GM23338 (cell line): ENCODE data around the gene PDHX. TPM values are rescaled to one million over a fixed set of nuclear protein-coding genes. Genes with fewer than 3 reads are reported as not detected.

Source experiments
- ATAC-seq: fragments of 200-7000 bp; cut with Tn5 transposase; 3 replicates; pipeline ENCODE4 v1.9.1; 2020
- DNase-seq: peaks from one replicate; pipeline ENCODE4 v3.0.0-alpha.2; 2015; ENCODE audit warnings: low spot score
- H2AFZ ChIP-seq: fragments of 200-600 bp; sonication (generic); 2 replicates; pipeline ENCODE4 v1.8.0; 2016; ENCODE audit warnings: antibody characterized with exemption, mild to moderate bottlenecking, moderate library complexity
- H3F3A ChIP-seq: fragments of 200-600 bp; sonication (generic); replicated peaks from 2 replicates; pipeline ENCODE4 v1.8.0; 2017; ENCODE audit warnings: antibody characterized with exemption, mixed run types, low read depth
- H3K27ac ChIP-seq: fragments of 200-600 bp; sonication (generic); 2 replicates; pipeline ENCODE4 v1.6.1; 2016; ENCODE audit warnings: low read depth
- H3K27me3 ChIP-seq: fragments of 200-600 bp; sonication (generic); 2 replicates; pipeline ENCODE4 v1.8.0; 2016; ENCODE audit warnings: mild to moderate bottlenecking, mixed run types, moderate library complexity; ENCODE audit not compliant: insufficient read depth
- H3K36me3 ChIP-seq: fragments of 200-600 bp; sonication (generic); 2 replicates; pipeline ENCODE4 v1.8.0; 2016; ENCODE audit warnings: mild to moderate bottlenecking; ENCODE audit not compliant: insufficient read depth
- H3K4me1 ChIP-seq: fragments of 200-600 bp; sonication (generic); 2 replicates; pipeline ENCODE4 v1.8.0; 2016; ENCODE audit warnings: mild to moderate bottlenecking, moderate library complexity; ENCODE audit not compliant: insufficient read depth
- H3K4me2 ChIP-seq: fragments of 200-600 bp; sonication (generic); 2 replicates; pipeline ENCODE4 v1.7.1; 2017; ENCODE audit warnings: mixed run types
- H3K4me3 ChIP-seq: fragments of 200-600 bp; sonication (generic); 2 replicates; pipeline ENCODE4 v1.6.1; 2016; ENCODE audit warnings: mixed run types
- H3K79me2 ChIP-seq: fragments of 200-600 bp; sonication (generic); replicated peaks from 2 replicates; pipeline ENCODE4 v1.8.0; 2017; ENCODE audit warnings: mild to moderate bottlenecking; ENCODE audit not compliant: insufficient read depth
- H3K9me2 ChIP-seq: fragments of 200-600 bp; sonication (generic); 2 replicates; pipeline ENCODE4 v1.8.0; 2017; ENCODE audit not compliant: insufficient read depth
- H4K20me1 ChIP-seq: fragments of 200-600 bp; sonication (generic); replicated peaks from 2 replicates; pipeline ENCODE4 v1.8.0; 2017; ENCODE audit warnings: mild to moderate bottlenecking; ENCODE audit not compliant: insufficient read depth
- H3K27ac Mint-ChIP-seq: 2 replicates; pipeline ENCODE4 v1.8.0; 2020; ENCODE audit warnings: inconsistent platforms, mild to moderate bottlenecking, moderate library complexity, mixed read lengths
- H3K27me3 Mint-ChIP-seq: 3 replicates; pipeline ENCODE4 v1.8.0; 2022; ENCODE audit warnings: low read depth, mild to moderate bottlenecking, moderate library complexity, mixed read lengths, inconsistent platforms; ENCODE audit not compliant: insufficient read depth, poor library complexity
- H3K36me3 Mint-ChIP-seq: 3 replicates; pipeline ENCODE4 v1.8.0; 2021; ENCODE audit warnings: low read depth, mild to moderate bottlenecking, inconsistent platforms, moderate library complexity, mixed read lengths
- H3K4me1 Mint-ChIP-seq: 3 replicates; pipeline ENCODE4 v1.8.0; 2020; ENCODE audit warnings: mild to moderate bottlenecking, inconsistent platforms, mixed read lengths
- H3K4me3 Mint-ChIP-seq: 3 replicates; pipeline ENCODE4 v1.8.0; 2021; ENCODE audit warnings: moderate library complexity, mild to moderate bottlenecking, inconsistent platforms, mixed read lengths
- H3K9me3 Mint-ChIP-seq: 3 replicates; pipeline ENCODE4 v1.8.0; 2020; ENCODE audit warnings: moderate library complexity, mild to moderate bottlenecking, inconsistent platforms, mixed read lengths
- CREB1 ChIP-seq: fragments of 250-450 bp; sonication (Bioruptor Pico); IDR thresholded peaks from 2 replicates; pipeline ENCODE4 v1.5.0; 2020; ENCODE audit warnings: low read depth, mild to moderate bottlenecking, moderate library complexity
- CTCF ChIP-seq, 2 experiments: fragments of 200-600 bp in 1 of 2; sonication (generic) in 1 of 2; conservative IDR thresholded peaks; 2 replicates each; pipeline versions ENCODE4 v1.5.1 to v1.6.1; 2016 to 2017; ENCODE audit warnings: antibody characterized with exemption in 2 of 2, low read depth in 2 of 2, mild to moderate bottlenecking in 2 of 2, moderate library complexity in 1 of 2
- ETS1 ChIP-seq: IDR thresholded peaks from 2 replicates; pipeline ENCODE4 v1.6.1; 2016; ENCODE audit warnings: antibody characterized with exemption
- EZH2 ChIP-seq: fragments of 200-600 bp; sonication (generic); IDR thresholded peaks from one replicate; pipeline ENCODE4 v1.8.0; 2017; ENCODE audit warnings: antibody characterized with exemption, mild to moderate bottlenecking, low read depth; ENCODE audit not compliant: unreplicated experiment
- JUNB ChIP-seq: IDR thresholded peaks from one replicate; pipeline ENCODE4 v1.6.1; 2016; ENCODE audit warnings: antibody characterized with exemption; ENCODE audit not compliant: unreplicated experiment
- REST ChIP-seq: IDR thresholded peaks from one replicate; pipeline ENCODE4 v1.6.1; 2018; ENCODE audit warnings: antibody characterized with exemption; ENCODE audit not compliant: unreplicated experiment
- STAT1 ChIP-seq: IDR thresholded peaks from one replicate; pipeline ENCODE4 v1.6.1; 2016; ENCODE audit warnings: antibody characterized with exemption; ENCODE audit not compliant: unreplicated experiment
- ZNF462 ChIP-seq: fragments of 250-450 bp; sonication (Bioruptor Pico); IDR thresholded peaks from 2 replicates; pipeline ENCODE4 v1.5.0; 2020; ENCODE audit warnings: mild to moderate bottlenecking, moderate library complexity
- polyA plus RNA-seq: library from polyadenylated mRNA; unstranded; fragments of >200 nt; fragmentation: Nextera tagmentation; extraction: Ambion mirVana; gene quantifications from 2 replicates; pipeline ENCODE4 v1.2.1, GENCODE V29; 2016
- total RNA-seq: library from RNA; depleted of rRNA; stranded (reverse); fragments of >200 nt; shearing (Covaris generic); gene quantifications from 2 replicates; pipeline ENCODE4 v1.2.3, GENCODE V29; 2014

Gene PDHX
- total and polyA plus RNA-seq, 2 experiments from 2014 or later: 36.9 to 40.2 TPM

DNA sequence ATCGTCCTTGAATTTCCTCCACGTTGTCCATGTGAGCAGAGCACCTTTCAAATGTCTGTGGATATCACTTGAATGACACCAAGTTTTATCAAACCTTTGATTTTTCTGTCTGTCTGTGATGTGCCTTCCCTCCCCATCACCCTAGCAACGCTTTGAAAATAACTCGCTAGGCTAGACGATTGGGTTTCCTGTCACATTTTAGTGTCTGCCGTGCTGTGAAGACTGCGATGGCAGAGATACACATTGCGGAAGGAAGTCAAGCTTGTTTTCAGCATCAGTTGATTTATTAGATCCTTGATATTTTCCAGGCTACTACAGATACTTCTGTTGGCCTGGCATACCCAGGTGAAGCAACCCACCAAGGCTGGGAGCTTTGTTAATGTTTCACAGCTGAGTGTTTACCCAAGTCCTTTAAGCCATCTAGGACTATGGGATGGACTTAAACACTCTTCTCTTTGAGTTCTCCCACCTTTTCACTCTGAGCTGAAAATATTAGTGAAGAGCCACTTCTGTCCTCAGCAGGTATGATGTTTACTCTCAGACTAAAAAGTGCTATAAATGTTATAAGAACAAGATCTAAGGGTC, 128.9 kb downstream of the PDHX start:
- no peak overlapping the region for H3K4me3 Mint-ChIP-seq
- H3K4me1 Mint-ChIP-seq: no peaks in the 10 kb centered on the region
- no peak overlapping the region for H3K27ac Mint-ChIP-seq
- peaks cover 6% of the 10 kb centered on the region; the same call in 1 of the 2 replicates for H3K9me2 ChIP-seq
- H3K27me3 ChIP-seq: no peaks in the 10 kb centered on the region
- no peak for DNase-seq
- no peak overlapping the region for H2AFZ ChIP-seq
- TF ChIP-seq REST (no peak), STAT1 (no peak), EZH2 (no peak), CREB1 (CRISPR knock-in tag) (no peak), CTCF (conservative IDR thresholded peaks at IDR 0.05; ENCODE audit: low read depth in 2 of 2) (no peak), ETS1 (no peak), ZNF462 (CRISPR knock-in tag) (no peak), JUNB (no peak)
- no peaks in the 10 kb centered on the region for H3K36me3 Mint-ChIP-seq
- H3F3A ChIP-seq: no peaks in the 10 kb centered on the region
- H3K27ac ChIP-seq: no peak overlapping the region
- H4K20me1 ChIP-seq: no peaks in the 10 kb centered on the region
- no peaks in the 10 kb centered on the region for H3K36me3 ChIP-seq
- H3K27me3 Mint-ChIP-seq: no peaks in the 10 kb centered on the region
- no peak for ATAC-seq
- H3K79me2 ChIP-seq: no peaks in the 10 kb centered on the region
- H3K9me3 Mint-ChIP-seq: peaks cover 7% of the 10 kb centered on the region; the same call in 1 of the 3 replicates
- no peaks in the 10 kb centered on the region for H3K4me1 ChIP-seq
- H3K4me3 ChIP-seq: no peak overlapping the region
- H3K4me2 ChIP-seq: no peak overlapping the region
